NCI-H748 (cell line): ENCODE measurements around the gene SAMD9L.

Source experiments
- DNase-seq: peaks from one replicate; lab custom pipeline; 2025; ENCODE audit not compliant: unreplicated experiment; lab: John Stamatoyannopoulos, UW

The SAMD9L gene

DNA sequence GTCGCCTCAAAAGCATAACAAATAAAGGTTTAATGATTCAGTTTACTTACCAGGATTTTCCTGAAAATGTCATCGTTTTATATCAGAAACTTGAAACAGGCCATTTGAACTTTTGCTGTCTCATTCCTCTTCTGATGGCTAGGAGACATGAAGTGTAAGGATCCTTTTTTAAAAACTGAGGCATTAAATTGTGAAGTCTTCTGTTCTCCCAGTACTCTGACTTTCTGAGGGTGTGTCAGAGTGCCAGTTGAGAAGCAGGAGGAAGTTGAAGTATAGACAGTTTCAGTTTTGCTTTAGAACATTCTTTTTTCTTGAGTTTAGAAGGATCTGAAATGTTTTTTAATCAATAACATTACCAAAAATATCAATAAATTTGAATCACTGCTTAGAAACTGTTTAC is at the start of gene SAMD9L:
Gene SAMD9L, minus strand, starts transcription at position 242 of the 400 bp plus-strand sequence. CDS start 12,414 bp downstream, outside the sequence.
- no peak for DNase-seq

DNA sequence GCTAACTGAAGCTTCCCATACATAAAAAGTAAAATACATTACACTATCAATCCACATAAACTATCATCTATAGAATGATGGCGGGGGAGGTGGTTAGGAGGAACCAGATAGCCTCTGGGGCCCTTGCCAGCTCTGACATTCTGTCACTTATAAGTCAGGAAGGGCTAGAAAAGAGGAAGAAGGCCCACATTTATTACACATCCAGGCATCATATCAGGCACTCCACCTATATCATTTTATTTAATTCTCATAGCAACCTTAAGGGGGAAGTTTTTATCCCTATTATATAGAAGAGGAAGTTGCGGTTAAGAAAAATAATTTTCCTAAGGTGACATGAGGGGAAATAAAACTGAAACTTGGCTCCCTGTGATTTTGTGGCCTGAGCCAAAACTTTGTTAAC is 48.2 kb upstream of the SAMD9L start:
- no peak for DNase-seq

DNA sequence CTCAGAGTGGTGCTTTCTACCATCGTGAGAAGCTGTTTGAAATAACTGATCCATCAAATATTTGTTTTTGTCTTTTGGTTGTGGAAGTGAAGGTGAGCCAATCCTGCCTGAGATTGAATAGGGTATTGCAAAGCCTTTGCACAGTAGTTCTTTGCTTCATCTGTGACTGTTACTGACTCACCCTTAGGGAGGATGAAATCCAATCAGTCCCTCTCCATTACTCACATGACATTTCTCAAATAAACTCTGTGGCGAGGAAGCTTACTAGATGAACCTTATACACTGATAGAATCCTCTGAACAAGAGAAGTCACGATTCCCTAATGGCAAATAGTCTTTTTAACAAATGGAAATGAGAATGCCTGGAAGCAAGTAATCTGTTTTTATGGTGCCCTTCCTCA is 46.2 kb upstream of the SAMD9L start:
- no peak for DNase-seq

DNA sequence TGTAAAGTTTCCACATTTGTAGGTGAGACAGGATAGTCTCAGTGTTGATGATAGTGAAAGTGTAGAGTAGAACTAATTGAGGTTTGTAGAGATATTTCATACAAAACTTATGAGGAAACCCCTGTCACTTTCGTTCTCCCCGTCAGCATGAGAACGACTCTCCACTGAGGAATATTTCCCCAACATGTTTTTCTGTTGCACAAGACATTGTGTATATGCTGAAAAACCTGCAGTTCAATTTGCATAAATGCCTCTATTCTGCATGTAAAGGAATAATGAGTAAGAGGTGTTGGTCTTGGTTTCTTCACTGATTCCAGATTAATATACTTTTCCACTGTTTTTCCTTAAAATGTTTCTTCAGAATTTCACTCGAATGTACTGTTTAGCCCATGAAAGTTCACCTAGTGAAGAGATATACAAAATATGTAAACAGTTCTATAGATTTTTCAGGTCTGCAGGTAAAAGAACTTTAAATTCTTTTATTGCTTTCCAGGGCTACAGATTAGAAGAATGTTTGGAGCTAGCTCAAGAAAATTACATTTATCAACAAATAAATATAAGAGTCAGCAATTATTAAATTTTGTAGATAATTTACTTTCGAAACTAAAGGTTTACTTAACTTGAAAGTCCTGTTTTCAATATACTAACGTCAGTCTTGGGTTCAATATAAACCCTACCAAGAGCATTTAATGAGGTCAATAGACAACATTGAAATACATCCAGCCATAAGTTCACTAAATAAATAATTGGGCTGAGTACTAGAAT is 40.9 kb upstream of the SAMD9L start:
- no peak for DNase-seq

DNA sequence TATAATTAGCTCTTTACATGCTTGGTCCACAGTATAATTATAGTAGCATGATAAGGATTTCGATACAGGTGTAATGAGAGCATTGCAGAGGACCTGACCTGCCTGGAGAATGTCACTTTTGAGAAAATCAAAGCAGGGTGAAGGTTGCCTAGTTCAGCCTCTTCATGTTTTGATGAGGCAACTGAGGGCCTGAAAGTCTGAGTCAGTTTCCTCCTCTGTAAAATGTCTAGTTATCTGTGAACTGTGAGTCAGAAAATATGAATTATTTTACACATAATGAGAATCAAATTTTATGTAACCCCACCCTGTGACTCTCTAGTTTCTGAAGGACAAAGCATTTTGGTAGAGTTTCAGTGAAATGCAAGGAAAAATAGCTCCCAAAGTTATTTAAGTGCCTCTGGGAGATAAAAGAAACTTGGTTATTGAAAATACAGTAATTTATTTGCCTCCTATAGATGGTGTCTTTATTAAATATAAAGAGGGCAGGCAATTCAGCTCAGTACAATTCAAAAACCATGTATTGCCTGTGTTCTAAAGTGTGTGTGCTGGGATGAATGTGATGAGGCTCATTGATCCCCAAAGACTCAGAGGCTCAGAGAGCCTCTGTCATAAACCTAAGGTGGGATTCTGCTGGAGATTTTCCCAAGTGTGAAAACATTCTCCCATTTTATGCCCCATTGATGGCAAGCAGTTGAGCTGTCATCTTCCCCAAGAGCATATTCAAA is 37.3 kb upstream of the SAMD9L start:
- DNase-seq = no peak

DNA sequence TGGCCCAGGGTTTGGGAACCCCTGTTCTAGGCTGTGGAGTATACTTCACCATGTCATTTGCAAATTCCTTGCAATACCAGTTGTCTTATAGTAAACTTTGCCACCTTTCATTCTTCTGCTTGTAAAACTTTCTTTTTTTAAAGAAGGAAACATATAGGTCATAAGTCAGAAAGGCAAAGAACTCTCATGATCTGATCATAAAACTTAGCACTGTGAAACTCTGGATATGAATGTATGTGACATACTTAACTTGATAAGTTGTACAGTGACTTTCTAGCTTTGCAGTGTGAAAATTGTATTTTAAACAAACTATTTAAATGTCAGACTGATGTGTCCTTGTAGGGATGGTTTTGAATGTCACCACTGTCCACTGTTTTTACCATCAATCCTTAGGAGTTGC is 31.0 kb upstream of the SAMD9L start:
- no peak for DNase-seq

DNA sequence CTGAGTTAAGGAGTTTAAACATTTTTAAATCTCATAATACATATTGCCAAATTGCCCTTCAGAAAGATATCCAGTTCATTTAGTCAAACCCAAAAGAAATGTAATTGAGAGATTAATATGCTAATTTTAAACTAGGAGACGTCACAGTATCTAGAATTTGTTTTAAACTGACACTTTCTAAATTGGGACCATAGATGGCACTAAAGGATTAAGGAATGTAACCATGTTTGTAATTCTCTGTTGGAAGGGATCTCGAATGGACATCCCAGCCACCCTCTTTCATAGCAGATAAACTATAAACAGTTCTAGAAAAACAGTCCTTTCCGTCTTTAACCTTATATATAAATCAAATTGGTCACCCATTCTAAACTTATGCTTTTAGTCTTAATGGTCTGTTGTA is 30.0 kb upstream of the SAMD9L start:
- DNase-seq = peak; percentile 71

DNA sequence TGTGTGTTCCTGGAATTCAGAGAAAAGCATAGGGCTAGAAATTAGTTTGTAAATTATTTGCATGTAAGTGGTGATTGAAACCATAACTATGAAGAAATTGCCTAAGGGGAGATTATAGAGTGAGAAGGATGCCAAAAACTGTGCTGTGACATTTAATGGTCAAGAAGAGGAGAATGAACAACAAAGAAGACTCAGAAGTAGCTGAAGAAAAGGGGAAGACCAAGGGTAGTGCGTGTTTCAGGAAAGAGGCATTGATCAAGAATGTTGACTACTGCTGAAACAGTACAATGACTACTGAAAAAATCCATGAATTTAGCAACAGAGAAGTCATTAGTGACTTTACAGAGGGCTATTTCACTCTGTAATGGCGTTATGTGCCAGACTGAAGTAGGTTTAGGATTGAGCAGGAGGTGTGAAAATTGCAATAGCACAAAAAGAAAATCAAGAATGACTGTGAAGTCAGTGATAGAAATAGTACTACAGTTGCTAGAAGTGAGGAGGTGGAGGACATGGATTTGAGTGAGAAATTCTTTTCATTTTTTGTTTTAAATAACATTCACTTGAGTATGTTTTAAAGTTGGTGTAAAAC is 28.9 kb upstream of the SAMD9L start:
- no peak for DNase-seq

DNA sequence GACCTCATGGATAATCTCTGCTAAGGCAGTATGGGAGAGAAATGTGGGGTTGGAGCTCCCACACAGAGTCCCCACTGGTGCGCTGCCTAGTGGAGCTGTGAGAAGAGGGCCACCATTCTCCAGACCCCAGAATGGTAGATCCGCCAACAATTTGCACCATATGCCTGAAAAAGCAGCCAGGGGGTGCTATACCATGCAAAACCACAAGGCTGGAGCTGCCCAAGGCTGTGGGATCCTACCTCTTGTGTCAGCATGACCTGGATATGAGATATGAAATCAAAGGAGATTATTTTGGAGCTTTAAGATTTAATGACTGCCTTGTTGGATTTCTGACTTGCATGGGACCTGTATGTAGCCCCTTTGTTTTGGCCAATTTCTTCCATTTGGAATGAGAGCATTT is 27.0 kb upstream of the SAMD9L start:
- DNase-seq = no peak

DNA sequence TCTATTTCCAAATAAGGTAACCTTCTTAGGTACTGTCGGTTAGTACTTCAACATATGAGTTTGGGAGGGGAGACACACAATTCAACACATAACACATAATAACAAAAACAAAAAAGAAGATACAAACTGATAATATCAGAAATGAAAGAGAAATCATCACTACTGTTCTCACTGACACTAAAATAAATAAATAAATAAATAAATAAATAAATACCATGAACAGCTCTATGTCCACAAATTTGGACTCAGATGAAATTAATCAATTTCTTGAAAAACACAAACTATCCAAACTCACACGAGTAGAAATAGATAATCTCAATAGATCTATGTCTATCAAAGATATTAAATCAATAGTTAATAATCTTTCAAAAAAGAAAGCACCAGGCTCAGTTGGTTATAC is 24.5 kb upstream of the SAMD9L start:
- DNase-seq = no peak

DNA sequence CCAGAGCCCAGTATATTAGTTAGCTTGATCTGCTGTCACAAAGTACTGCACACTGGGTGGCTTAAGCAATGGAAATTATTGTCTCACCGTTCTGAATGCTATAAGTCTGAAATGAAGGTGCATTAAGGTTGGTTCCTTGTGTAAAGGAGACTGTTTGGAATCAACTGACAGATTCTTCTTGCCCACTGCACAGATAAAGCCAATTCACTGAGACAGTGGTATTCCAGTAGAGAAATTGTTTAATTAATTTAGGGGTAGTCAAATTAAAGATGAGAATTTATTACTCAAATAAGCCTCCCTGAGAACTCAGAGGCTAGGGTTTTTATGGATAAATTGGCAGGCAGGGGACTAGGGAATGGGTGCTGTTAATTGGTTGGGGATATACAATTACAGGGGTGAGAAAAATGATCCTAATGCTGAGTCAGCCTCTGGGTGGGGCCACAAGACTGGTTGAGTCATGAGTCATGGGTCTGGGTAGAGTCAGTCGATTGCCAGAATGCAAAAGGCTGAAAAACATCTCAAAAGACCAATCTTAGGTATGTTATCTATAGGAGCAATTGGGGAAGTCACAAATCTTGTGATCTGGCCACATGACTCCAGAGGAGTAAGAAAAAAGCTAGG is 23.5 kb upstream of the SAMD9L start:
- DNase-seq = no peak

DNA sequence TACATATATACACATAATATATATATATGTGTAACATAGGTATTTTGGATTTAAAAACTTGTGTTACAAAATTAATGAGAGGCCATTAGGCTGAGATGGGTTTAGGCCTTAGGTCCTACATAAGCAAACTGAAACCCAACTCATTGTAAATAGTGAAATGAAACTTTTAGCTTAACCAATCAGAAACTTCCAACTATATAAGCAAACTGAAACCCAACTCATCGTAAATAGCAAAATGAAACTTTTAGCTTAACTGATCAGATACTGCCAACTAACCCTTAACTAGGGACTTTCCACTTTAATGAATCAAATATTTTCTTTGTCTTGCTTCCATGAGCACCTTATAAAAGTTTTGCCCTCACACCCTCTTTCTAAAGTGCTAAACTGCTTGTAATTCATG is 17.3 kb upstream of the SAMD9L start:
- DNase-seq = no peak

DNA sequence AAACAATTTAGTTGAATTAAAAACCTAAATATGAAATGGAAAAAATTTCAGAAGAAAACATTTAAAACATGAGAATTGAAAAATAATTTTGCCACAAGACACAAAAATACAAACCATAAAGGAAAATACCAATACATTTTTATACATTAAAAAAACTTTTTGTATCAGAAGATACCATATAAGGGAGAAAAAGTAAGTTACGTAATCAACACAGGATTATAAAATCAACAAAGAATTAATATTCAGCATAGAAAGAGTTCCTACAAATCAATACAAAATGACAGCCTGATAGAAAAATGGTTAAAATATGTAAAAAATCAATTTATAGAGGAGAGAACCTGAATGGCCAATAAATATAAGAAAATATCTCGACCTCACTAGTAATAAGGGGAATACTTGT is 16.6 kb upstream of the SAMD9L start:
- DNase-seq = no peak

DNA sequence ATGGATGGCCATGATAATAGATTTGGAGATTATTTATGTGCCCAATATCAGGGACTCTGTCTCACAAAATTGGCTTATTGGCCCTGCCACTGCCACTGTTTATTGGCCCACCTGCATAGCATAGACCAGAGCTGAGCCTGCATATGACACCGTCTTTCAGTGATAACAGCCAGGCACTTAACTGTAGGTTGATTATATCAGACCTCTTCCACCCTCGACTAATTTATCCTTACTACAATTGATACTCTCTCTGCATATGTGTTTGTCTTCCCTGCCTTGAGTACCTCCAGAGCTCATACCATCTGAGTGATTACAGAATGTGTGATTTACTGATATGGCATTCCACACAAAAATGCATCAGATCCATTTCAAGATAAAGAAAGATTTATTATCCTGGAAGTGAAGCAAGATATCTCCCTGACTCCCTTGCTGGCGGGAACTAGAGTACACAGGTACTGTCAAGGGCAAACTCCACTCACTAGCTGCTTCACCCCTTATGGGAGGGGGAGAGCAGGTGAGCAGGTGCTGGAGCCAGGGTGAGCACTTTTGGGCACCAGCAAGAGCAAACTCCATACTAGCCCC is 13.1 kb upstream of the SAMD9L start:
- no peak for DNase-seq

DNA sequence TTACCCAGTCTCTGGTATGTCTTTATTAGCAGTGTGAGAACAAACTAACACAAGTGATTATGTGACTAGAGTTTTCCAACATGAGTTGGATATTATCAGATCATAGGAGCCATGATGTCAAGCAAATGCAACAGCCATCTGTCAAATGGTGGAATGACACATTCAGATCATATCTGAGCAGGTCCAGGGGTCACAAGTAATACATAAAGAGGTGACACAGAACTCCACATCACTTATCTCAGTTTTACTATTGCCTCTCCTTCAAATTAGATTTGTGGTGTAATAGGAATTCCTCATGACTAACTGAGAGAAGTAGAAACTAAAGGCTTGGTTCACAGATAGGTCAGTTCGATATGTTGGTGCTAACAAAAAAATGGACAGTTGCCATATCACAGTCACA is 12.2 kb upstream of the SAMD9L start:
- no peak for DNase-seq

DNA sequence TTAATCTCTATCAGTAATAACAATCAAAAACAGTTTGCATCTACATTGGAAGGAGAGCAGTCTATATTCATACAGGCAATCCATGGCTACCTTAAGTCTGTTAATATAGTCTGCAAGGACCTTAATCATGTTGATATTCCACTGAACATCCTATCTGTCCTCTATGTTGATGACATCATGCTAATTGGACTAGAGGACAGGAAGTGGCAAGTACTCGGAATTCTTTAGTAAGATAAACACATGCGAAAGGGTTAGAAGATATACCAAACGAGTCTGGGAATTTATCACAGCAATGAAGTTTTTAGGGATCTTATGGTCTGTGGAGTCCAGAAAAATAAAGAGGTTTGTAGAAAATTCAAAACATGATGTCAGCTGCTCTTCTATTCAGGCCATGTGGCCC is 11.3 kb upstream of the SAMD9L start:
- no peak for DNase-seq

DNA sequence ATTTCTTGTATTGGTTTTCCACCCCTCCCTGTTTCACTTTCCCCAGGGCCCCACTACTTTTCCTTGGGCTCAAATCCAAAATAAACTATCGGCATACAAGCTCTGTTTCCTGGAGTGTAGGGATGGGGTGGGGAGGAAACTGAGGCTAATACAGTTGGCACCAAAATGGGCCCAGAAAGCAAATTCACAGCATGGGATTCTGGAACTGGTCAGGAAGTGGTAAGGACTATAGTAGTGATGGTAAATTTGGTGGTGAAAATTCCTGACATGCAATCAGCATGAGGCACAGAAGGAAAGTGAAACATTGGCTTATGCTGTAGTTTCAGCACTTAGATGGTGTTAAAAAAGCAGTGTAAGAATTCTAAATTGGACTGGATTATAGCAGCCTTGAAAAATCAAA is 8.7 kb upstream of the SAMD9L start:
- DNase-seq = no peak

DNA sequence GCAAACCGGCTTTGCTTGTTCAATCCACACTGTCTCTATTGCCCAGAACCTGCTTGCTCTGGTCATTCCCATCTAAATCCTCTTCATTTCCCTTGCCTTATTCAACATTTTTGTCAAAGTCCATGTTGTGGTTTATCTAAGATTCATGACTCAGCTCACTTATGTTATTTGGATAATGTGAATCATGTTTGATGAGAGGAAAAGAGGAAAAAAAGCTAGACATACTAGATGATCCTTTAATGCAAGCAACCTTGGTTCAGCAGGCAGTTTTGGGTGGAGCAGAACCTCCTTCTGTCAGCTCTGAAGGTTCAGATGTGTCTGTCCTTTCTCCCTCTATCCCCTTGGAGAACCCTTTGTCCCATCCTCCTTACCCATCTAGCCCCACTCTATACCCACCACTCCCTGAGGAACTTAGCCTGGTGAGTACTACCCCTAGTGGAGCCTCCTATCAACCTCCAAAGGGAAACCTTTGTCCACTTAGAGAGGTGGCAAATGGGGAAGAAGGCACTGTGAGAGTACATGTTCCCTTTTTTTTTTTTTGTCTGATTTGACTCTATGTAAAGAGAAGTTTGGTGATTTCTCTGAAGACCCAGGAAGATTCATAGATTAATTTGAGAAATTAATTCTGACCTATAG is 2.1 kb upstream of the SAMD9L start:
- no peak for DNase-seq

DNA sequence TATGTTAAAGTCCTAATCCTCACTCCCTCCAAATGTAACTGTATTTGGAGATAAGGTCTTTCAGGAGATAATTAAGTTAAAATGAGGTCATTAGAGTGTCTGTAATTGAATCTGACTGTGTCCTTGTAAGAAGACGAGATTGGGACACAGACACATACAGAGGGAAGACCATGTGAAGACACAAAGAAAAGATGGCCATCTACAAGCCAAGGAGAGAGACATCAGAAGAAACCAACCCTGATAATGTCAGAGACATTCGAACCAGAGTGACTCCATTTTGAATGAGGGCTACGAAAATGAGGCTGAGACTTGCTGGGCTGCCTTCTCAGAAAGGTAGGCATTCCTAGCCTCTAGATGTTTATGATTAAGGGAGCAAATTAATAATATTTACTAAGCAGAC is 542 bp upstream of the SAMD9L start:
- DNase-seq = no peak

DNA sequence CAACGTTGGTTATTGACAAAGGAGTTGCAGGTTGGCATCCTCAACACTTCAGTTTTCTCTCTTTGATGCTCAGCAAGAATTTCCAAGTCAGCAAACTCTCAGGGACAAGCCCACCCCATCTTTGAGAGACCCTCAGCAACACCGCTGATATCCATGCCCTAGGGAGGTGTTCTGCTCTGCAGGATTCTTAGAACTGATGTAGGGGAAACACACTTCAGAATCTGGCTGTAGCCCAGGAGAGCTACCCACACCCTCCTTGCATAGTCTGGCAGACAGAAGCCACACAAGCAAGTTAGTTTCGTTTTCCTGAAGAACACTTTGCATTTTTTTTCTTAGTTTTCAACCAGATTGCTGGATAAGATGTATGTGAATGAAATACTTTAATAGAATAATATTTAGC is 822 bp downstream of the SAMD9L start:
- peak; percentile 30 for DNase-seq
